IPS DF 4.7 (cell line): ENCODE results near the gene CDRT15L2.
"Not testable (repeated sequence)": the region's sequence is repeated elsewhere in the genome, so short reads cannot be mapped to it uniquely, and the experiment has no call there.

Experiments
- DNase-seq: peaks from one replicate; pipeline ENCODE4 v3.0.0-alpha.2; 2013; ENCODE audit warnings: low spot score; ENCODE audit errors: extremely low read depth

CDRT15L2 gene

DNA sequence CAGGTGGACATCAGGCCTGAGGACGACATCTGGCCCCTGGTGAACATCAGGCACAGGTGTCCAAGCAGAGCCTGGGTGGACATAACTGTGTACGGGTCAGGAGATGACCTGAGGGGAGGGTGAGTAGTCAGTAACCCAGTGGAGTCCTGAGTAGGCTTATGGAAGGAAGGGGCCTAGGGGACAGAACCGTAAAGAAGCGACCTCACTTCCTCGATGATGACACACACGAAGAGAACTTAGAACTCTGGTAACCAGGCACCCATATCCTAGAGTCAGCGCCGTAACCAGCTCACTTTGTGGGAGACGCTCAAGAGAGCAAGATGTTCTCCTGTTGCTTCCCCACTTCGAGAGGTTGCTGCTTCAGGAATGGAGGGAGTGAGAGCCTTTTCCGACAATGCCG is at the start of gene CDRT15L2:
TSS of gene CDRT15L2 (plus strand) at position 301 of the 400 bp plus-strand sequence. CDS start at position 321, 20 bp downstream.
- DNase-seq: not testable (repeated sequence)

DNA sequence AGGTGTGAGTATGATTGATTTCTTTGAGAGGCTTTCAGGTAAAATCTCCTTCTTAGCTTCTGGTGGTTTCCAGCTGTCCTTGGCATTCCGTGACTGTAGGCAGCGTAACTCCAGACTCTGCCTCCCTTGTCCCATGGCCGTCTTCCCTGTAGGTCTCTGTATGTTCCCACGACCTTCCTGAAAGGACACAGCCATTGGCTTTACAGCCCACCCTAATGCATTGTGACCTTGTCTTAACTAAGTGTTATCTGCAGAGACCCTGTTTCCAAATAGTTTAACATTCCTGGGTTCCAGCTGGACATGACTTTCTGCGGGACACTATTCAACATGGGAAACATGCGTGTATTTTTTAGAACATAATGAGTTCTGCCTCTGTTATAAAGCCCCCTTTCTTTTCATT is 49.4 kb upstream of the CDRT15L2 start:
- not testable (repeated sequence) for DNase-seq

DNA sequence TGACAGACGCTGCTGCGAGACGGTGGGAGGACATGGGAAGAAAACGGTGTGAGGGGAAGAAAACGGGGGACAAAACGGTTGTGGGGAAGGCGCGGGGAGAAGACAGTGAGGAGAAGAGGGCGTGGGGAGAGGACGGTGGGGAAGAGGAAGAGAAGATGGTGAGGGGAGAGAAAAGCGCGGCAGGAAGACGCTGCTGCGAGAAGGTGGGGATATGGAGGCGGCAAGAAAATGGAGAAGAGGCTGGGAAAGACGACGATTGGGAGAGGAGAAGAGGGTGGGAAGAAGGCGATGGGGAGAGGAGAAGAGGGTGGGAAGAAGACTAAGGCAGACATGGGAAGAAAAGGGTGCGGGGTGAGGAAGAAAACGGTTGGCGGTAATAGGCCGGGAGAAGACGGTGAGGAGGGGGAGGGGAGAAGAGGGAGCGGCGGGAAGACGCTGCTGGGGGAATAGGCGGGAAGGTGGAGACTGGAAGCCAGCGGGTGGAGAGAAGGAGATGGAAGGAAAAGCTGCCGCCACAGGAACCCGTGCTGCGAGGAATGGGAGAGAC is 46.9 kb upstream of the CDRT15L2 start:
- not testable (repeated sequence) for DNase-seq

- not testable (repeated sequence) for DNase-seq
These were observed 46.3 kb upstream of the CDRT15L2 start for GRCh38 chr17:20533206-20533605.

DNA sequence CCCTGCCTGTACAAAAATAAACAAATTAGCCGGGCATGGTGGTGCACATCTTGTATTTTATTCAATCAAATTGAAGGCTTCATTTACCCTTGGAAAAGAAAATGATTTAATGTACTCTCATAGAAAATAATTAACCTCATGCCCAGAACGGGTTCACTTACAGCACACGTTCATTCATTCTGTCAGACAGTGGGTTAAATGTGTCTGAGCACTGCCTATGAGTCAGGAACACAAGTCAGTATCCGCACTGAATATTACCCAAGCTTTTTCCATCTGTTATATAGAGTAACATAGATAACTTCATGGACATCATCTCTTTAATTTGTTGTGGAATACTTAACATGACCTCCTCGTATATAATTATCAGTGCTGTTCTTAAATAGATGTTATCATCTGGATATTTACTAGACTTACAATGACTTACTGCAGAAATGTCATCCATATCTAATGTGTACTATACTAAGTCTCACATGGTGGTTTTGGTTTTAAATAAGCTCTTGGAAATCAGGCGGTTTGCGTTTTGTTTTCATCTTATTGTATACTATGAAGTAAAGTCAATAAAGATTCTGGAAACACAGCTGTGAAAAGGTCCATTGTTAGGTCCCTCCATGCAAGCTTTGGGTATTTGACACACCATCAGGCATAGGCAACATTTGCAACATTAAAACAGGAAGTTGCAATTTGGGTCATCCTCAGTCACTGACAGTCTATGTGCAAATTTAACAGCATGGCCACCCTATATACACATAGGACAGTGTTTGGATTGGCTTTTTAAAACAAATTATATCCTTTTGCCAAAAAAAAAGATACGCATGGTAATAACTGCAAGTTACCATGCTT is 44.6 kb upstream of the CDRT15L2 start:
- not testable (repeated sequence) for DNase-seq

- not testable (repeated sequence) for DNase-seq
These were observed 39.1 kb upstream of the CDRT15L2 start for GRCh38 chr17:20540414-20540813.

GRCh38 chr17:20540865-20541264 is 38.7 kb upstream of the CDRT15L2 start:
- DNase-seq: not testable (repeated sequence)

DNA sequence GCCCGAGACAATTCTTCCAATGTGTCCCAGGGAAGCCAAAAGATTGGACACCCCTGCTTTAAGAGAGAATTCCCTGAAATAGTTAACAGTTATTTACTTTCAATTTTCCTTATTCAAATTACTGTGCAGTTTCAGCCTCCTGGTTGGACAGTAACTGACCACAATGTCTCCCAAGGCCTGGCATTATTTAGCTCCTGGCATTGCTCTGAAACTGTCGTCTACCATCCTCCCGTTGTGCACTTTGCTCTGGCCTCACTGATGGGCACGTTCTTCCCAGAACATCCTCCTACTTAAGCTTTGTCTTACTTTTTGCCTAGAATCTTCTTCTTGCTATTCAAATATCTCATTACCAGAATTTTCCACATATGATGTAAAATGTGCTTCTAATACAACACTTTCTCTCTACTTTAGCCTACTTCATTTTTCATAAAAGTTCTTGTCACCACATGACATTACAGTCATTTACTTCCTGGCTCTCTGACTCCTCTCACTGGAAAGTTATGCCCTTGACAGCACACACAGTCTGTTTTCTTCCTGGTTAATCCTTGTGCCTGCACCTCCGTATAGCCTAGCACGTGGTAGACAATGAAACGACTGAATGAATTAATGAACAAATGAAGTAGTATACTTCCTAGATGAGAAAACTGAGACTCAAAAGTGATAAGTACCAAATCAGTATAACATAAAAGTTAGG is 37.5 kb upstream of the CDRT15L2 start:
- DNase-seq: not testable (repeated sequence)

- not testable (repeated sequence) for DNase-seq
These were observed 31.6 kb upstream of the CDRT15L2 start for GRCh38 chr17:20547923-20548322.

GRCh38 chr17:20552920-20553319 is 26.6 kb upstream of the CDRT15L2 start:
- DNase-seq: not testable (repeated sequence)

DNA sequence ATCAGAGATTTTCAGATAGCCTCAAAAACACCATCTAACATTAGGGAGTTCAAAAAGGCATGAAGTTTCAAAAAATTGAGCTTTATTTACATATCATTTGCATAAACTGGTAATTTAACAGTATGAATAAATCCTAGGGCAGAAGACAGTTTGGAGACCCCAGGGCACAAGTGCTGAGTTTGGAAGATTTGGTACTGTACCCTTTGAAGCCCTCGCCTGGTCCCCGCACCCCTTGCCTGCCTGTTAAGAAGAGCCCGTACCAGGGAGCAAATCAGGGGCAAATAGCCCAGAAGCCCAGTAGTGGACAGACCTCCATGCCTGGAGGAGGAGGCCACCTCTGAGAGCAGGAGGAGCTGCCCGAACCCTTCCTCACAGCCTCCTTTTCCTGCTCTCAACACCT is 24.8 kb upstream of the CDRT15L2 start:
- not testable (repeated sequence) for DNase-seq

GRCh38 chr17:20555135-20556010 is 24.2 kb upstream of the CDRT15L2 start:
- not testable (repeated sequence) for DNase-seq

DNA sequence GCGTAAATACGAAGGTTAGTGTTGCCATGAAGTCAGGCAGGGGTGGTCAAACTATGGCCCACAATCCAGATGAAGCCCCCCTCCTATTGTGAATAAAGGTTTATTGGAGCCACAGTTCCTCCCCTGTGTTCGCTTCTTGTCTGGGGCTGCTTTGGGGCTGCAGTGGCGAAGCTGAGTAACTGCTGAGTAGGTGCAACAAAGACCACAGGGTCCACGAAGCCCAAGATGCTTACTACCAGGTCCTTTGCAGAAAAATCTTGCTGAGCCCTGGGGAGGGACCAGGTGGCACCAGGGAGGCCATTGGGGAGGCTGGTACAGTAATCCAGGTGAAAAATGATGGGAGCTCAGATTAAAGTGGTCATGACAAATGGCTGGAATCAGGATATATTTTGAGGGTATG is 21.4 kb upstream of the CDRT15L2 start:
- not testable (repeated sequence) for DNase-seq

DNA sequence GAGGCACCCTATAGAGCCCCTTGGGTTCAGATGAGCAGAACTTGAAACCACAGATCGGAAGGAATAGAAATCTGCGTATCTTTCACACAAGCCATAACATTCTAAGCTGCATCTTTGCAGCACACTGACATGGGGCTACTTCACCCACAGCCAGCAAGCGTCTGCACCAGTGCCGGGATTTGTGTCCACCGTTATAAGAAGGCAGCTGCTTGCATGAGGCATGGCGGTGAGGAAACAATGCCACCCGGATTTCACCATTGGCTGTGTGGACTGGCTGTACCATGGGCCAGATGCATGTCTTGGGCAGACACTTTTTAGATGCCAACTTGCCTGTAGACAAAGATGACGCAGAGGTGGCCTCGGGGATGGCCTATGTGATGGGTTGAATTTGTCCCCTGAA is 20.5 kb upstream of the CDRT15L2 start:
- DNase-seq: not testable (repeated sequence)

DNA sequence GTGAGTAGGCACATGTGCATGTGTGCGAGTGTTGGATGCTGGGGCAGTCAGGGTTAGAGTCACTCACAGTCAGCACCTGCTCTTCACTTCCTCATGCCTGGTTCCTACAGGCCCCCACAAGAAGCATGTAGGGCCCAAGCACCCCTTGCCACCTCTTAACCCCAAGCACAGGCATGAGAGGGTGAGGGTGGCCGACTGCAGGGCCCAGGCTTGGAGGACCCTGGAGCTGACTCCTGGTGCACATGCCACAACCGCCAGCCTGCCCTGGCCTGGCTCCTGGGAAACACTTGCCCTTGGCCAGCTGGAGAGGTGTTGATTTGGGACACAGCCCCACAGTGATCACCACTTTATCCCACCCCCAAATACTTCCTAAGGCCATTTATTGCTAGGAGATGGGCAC is 16.9 kb upstream of the CDRT15L2 start:
- DNase-seq: no peak

GRCh38 chr17:20565245-20565644 is 14.3 kb upstream of the CDRT15L2 start:
- not testable (repeated sequence) for DNase-seq

- no peak for DNase-seq
These were observed 13.8 kb upstream of the CDRT15L2 start for GRCh38 chr17:20565711-20566110.

DNA sequence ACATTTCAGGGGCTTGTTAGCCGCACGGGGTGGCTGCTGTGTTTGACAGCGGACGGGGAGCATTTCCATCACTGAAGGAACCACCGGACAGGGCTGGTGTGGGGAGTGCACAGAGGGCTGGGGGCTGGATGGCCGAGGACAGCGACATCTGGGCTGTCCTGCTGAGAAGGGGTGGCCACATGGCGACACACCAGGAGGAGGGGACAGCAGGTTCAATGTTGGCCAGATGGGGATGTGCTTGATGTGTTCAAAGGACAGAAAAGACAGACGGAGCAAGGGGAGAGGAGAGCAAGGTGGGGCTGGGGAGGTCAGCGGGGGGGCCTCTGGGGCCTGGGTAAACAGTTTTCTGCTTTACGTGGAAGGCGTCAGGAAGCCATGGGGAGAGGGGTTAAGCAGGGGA is 12.8 kb upstream of the CDRT15L2 start:
- not testable (repeated sequence) for DNase-seq

DNA sequence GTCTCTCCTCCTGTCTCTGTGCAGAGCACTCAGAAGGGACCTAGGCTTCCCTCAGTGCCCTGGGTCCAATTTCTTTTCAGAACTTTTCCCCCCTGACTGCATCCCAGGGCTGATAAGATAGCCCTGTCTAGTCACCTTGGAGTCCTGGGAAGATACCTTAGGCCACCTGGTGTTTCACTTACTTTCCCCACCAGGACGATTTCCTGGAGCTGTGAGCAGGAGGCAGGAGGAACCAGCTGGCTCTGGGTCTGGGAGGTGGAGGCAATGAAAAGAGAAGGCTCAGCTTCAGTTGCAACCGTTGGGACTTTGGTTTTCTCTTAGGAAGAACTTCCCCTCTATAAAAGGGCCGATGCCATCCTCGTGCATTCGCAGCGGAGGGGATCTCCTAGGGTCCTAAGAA is 12.1 kb upstream of the CDRT15L2 start:
- DNase-seq: not testable (repeated sequence)

- DNase-seq: not testable (repeated sequence)
These were observed 10.9 kb upstream of the CDRT15L2 start for GRCh38 chr17:20568604-20569003.

- DNase-seq: not testable (repeated sequence)
These were observed 7.9 kb upstream of the CDRT15L2 start for GRCh38 chr17:20571653-20572052.
